ENCODE data around the gene MRPL47.
"Not testable (repeated sequence)": the region's sequence is repeated elsewhere in the genome, so short reads cannot be mapped to it uniquely, and the experiment has no call there.

MRPL47 gene

DNA sequence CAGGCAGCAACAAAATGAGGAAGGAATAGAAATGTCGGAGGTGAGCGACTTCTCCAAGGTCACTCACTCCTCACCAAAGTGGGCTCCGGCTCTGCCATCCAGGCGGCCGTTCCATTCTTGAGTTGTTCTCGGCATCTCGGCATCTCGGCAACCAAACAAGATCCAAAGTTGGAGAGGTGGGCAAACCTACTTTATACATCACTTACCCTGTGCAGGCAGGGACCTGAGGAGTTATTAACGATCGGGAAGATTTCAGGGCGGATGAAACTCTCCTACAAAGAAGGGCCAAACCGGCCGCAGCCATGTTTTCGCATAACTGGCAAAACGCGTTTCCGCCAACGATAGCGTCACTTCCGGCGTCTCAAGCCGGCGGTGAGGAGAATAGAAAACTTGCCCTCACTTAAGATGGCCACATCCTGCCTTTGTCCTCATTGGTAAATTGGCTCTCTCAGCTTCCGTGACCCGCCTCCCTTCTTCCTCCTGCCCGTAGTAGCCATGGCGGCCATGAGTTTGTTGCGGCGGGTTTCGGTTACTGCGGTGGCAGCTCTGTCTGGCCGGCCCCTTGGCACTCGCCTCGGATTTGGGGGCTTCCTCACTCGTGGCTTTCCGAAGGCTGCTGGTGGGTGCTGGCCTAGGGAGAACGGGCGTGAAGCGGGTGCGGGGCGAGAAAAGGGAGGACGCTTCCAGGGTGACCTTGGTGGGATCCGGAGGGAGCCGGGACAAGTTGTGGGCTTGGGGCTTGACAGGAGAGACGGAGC lies at the start of gene MRPL47, which contains the start of gene NDUFB5:
Gene MRPL47 (minus strand): TSS at position 318 of the 758 bp plus-strand sequence. CDS start 14 bp downstream, at position 304.
Gene NDUFB5 (plus strand): TSS at position 474 of the 758 bp plus-strand sequence. CDS start 22 bp downstream, at position 496.
- DNase-seq (ENCODE audit: low spot score) = peak; percentile 97

DNA sequence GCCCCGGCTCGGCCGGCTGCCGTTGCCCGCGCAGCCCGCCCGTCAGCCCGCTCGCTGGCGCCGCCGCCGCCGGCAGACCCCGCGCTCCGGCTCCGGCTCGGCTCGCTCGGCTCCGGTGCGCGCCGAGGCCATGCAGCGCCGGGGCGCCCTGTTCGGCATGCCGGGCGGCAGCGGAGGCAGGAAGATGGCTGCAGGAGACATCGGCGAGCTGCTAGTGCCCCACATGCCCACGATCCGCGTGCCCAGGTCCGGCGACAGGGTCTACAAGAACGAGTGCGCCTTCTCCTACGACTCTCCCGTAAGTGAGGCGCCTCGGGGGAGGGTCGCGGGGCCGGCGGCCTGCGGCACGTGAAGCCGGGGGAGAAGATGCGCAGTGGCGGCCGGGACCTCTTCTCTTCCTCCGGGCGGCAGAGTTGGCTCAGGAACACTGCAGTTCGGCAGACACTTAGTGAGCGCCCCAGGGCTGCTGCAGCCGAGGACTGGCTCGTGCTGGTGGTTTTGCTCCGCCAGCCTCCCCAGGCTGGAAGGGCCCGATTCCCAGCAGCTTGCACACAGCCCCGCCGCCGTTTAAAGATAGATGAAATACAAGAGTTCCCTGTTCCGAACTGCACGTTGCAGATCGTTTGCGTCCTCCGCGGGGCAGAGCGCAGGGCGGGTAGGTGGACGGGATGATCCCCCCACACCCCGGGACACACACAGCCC lies 48.8 kb upstream of the MRPL47 start:
- DNase-seq (ENCODE audit: low spot score) = peak; percentile 82

DNA sequence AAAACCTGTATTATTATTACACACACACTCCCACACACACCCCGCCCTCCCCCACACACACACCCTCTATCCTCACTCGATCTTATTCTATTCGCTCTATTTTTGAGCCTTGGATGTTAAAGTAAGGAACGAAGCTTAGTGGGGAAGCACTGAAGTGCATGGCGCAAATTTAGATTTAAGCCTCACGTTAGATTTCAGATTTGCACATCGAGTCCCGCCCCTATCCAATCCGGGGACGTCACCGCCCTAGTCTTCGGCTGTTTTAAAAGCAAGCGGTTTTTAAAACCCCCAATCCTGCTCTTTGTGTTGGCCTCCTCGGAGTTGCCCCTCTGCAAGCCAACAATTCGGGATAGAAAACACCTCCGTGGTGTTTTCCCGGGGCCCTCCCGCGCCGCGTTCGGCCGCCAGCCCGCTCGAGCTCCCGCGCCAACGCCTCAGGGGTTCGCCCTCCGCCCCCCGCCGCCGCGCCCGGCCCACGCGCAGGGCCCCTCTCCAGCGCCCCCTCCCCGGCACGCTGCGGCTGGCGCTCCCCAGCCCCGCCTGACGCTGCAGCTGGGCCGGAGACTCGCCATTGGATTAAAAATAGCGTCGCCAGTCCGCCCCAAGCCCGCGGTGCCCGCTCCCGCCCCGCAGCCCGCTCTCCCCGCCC lies 48.1 kb upstream of the MRPL47 start, which contains the start of gene USP13:
Gene USP13 (plus strand): TSS at position 594 of the 649 bp plus-strand sequence. CDS start 186 bp downstream, outside the sequence.
- DNase-seq (ENCODE audit: low spot score) = peak; percentile 80

DNA sequence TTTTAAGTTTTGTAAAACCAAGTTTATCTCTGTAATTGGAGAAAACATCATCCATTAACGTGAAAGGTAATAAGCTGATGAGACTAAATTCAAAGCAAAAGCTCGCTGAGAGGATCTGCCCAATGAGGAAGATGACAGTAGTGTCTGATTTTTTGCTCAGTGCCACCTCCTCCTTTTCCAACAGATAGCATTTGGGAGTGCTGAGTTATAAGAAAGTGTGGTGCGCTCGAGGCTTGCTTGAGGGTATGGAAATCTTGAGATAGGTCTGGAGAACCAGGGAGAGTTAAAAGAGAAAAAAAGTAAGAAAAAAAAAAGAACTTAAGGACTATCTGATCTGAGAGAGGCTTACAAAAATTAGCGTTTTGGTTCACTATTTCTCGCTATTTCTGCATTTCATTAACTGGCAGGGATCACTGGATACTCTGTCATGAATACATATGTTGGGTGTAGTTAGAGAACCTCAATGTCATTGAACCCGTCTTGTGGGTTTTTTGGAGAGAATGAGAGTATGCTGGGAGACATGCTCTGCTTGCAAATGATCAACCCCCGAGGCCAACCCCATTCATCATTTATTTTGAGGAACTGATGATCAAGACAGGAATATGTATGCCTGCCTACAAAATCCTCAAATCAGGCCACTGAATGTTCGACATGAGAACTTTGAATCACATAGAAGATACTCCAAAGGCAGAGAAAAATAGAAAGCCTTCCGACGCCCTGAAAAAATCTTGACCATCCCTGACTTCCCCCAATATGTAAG lies 47.4 kb upstream of the MRPL47 start:
- no peak for DNase-seq (ENCODE audit: low spot score)

DNA sequence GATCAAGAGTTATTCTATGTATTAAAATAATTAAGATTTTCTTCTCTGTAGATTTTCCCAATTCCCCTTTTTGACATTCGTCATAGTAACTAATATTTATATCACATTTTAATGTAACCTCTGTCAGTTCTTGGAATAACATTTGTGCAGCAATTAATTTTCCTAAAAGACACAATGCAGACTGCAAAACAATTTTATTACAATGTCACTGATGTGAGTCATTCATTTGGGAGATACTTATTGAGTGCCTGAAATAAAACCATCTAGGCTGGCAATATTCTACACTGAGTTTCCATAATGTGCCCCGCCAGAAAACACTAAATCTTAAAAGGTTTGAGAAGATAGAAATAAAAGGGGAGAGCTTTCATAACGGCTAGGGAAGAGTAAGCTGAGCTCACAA lies 41.7 kb upstream of the MRPL47 start:
- no peak for DNase-seq (ENCODE audit: low spot score)

DNA sequence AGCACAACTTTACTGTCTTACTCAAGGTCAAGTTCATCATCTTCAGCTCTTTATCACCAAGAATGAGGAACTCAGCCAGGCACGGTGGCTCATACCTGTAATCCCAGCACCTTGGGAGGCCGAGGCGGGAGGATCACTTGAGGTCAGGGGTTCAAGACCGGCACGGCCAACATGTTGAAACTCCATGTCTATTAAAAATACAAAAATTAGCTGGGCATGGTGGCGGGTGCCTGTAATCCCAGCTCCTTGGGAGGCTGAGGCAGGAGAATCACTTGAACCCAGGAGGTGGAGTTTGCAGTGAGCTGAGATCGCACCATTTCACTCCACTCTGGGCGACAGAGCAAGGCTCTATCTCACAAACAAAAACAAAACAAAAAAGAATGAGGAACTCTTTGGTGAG lies 39.4 kb upstream of the MRPL47 start:
- not testable (repeated sequence) for DNase-seq (ENCODE audit: low spot score)

DNA sequence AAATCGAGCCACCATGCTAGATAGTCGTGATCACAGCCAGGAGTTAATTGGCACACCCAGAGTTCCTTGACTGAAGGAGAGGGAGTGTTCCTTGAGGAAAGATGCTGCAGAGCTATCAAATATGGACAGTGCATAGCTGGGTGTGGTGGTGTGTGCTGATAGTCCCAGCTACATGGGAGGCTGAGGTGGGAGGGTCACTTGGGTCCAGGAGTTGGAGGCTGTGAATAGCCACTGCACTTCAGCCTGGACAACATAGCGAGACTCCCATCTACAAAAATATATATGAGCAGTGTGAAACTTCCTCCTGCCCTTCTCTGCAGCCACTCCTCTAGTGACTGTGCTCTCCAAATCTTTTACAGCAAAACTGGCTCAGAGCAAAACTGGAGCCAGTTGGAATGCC lies 38.4 kb upstream of the MRPL47 start:
- no peak for DNase-seq (ENCODE audit: low spot score)

DNA sequence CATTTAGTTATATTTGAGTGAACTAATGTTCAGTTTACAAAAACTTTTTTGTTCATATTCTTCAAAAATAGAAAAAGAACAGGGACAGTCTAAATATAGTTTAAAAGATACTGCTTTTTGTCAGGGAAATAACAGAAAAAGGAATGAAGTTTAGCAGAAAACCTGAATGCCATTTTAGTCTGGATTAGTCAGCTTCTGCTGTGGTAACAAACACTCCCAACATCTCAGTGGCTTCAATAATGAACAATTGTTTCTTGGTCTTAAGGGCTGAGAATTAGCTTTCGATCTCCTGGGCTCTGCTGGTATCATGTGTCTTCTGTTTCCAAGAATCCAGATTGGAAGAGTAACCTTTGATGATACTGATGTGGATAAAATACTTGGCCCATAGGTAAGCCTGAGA lies 36.0 kb upstream of the MRPL47 start:
- no peak for DNase-seq (ENCODE audit: low spot score)

DNA sequence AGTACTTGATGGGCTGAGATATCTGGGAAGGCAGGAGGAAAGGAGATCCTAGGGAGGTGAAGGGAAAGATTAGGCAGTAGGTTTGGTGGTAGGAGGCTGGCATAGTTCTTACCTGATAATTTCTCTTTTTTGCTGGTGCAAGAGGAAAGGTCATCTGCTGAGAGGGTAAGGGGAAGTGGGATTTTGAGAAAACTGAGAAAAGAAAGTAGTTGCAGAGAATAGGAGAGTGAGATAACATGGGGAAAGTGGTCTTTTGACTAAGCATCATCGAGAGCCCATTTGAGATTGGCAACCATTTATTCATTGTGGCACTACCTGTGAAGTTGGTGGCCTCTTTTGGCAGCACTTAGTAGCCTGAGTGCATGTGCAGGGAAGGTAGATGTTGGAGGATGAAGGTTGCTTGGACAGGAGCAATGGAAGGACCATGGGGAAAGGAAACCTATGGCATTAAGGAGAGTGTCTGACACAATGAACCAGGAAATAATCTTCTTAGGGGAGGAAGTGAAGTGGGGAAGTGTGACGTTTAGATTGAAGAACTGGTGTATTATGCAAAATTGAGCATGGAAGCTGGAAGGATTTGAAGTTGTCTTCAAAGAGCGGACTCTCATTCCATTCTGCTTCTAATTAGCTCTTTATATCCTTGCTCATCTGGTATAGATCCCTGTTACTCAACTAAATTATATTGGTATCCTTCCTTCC lies 26.5 kb upstream of the MRPL47 start:
- DNase-seq (ENCODE audit: low spot score) = no peak

DNA sequence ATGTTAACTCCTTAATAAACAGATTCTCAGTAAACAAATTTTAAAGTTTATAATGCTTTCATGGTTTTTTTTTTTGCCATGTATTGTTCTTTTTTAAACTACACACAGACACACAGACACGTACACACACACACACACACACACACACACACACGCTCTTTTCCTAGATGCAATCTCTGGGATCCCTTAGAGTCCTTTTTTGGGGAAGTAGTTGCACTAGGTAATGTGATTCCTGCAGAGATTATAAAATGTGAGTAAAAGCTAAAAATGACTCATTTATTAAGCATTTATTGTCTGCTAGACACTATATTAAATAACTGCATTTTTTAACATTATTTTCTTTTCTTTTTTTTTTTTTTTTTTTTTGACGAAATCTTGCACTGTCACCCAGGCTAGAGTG lies 20.0 kb upstream of the MRPL47 start:
- DNase-seq (ENCODE audit: low spot score) = no peak

DNA sequence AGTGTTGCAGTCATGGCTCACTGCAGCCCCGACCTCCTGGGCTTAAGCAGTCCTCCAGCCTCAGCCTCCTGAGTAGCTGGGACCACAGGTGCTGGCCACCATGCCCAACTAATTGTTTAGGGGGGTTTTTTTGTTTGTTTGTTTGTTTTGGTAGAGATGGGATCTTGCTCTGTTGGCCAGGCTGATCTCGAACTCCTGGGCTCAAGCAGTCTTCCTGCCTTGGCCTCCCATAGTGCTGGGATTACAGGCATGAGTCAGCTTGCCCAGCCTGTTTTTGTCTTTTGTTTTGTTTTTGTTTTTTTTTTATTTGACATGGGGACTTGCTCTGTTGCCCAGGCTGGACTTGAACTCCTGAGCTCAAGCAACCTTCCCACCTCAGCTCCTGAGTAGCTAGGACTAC lies 17.6 kb upstream of the MRPL47 start:
- DNase-seq (ENCODE audit: low spot score) = no peak

DNA sequence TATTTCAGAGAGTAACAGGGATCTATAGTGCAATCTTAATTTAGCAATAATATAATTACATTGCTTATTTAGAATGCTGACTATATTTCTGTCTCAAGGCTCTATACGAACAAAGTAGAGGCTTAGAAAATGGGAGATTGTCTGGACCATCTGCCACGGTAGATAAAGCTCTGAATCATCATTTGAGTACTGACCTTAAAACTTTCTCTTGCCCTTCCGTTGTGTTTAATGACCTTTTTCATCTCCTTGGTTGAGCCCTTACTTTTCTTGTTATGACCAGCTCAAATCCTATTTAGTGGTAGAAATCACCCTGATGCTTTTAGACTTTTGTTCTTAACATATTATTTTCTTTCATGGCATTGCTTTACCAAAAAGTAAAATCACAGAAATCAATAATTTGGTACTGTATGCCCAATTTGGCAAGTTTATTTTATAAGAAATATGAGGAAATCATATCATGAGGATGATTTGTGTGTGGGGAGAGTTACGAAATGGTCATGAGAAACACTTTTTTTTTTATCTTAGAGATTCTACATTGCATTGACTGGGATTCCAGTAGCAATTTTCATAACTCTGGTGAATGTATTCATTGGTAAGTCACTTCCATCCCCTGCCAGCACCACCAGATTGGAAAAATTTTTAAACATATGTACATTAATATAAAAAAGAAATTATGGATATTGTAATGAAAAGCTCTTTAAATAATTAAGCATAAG lies 11.2 kb upstream of the MRPL47 start:
- no peak for DNase-seq (ENCODE audit: low spot score)

DNA sequence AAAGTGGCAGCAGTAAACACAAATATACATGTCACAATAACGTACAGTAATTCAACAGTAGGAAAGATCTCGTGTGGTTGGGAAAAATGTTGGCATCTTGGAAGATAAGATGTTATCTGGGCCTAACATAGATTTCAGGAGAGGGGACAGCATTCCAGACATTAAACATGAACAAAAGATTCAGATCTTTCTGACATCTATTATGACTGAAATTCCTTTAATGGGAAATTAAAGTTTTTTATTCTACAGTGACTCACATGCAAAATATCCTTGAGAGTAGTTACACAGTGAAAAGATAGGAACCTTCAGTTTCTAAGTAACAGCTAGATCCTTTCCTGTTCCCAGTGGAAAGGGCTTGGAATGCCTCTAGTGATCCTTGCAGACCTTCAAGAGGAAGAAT lies 9.4 kb upstream of the MRPL47 start:
- DNase-seq (ENCODE audit: low spot score) = no peak

DNA sequence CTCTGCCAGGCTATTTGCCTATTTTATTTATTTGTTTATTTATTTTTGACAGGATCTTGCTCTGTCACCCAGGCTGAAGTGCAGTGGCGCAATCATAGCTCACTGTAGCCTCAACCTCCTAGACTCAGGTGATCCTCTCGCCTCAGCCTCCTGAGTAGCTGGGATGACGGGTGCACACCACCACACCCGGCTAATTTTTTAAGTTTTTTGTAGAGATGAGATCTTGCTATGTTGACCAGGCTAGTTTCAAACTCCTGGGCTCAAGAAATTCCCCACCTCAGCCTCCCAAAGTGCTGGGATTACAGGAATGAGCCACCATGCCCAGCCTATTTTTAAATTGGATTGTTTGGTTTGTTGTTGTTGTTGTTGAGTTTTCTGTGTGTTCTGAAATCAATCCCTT lies 5.6 kb upstream of the MRPL47 start:
- no peak for DNase-seq (ENCODE audit: low spot score)

DNA sequence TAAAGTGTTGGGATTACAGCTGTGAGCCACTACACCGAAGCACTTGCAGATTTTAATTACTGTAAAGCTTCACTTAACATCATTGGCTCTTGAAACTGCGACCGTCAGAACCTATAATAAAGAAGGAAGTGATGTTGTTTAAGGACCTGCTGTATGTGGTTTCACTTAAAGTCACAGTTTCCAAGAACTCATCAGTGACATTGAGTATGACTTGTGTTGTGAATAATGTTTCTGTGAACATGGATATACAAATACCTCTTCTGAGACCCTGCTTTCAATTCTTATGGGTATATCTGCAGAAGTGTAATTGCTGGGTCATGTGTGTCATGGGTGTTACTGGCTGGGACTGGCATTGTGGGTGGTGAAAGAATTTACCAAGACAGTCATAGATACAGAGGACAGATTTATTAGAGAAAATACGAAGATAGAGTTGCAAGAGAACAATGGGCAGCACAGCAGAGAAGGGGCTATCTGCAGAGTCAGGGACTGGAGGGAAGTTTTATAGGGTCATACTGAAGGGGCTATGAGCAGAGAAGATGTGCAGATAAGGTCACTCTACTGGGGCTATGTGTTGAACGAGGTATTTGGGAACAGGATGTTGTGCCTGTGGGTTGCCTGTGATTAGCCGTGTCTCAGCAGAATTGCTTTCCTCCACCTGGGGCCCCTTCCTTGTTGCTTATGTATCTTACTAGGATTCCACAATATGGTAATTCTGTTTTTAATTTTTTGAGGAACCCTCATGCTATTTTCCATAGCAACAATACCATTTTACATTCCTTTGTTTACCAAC lies 4.7 kb upstream of the MRPL47 start:
- DNase-seq (ENCODE audit: low spot score) = no peak

DNA sequence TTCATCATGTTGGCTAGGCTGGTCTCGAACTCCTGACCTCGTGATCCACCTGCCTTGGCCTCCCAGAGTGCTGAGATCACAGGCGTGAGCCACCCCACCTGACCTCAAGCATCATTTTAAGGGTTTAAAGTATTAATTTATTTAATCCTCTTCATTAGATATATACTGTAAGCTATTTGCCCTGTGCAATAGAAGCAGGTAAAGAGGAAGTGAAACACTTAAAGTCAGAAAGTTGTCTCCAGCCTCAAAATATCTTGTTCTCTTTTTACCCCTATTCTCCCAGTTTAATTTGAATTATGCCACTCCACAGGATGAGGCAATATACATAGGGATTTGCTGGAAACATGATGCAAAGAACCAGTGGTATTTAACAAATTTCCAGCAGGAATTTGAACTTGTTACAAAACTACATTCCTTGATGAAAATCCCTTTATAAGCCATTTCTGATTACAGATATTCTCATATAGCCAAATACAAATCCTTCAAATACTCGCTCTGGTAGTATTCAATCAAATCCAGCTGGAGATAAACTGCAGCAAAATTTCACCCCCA lies 2.2 kb upstream of the MRPL47 start:
- no peak for DNase-seq (ENCODE audit: low spot score)

DNA sequence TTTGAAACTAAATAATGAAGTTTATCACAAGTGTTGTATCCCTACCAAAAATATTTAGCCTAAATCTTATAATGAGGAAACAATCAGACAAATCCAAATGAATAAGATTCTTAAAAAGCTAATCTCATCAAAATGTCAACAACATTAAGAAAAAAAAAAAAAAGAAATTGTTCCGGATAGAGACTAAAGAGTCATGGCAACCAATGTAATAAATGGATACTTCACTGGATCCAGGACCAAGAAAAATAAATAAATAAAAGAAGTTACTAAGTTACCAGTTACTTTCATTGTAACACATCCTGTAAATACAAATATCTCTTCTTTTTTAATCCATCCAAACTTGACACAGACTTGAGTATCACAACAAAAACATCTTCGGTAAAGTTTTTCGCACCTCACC lies 607 bp downstream of the MRPL47 start:
- no peak for DNase-seq (ENCODE audit: low spot score)

DNA sequence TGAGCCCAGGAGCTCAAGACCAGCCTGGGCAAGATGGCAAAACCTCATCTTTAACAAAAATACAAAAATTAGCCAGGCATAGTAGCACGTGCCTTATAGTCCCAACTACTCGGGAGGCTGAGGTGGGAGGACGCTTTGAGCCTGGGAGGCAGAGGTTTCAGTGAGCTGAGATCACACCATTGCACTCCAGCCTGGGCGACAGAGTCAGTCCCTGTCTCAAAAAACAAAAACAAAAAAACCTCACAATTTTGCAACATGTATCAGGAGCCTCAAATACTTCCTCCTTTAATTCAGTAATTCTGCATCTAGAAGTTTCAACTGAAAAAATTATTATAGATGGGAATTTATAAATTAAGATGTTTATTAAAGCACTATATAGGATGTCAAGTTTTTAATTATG lies 1.1 kb downstream of the MRPL47 start:
- DNase-seq (ENCODE audit: low spot score) = no peak

DNA sequence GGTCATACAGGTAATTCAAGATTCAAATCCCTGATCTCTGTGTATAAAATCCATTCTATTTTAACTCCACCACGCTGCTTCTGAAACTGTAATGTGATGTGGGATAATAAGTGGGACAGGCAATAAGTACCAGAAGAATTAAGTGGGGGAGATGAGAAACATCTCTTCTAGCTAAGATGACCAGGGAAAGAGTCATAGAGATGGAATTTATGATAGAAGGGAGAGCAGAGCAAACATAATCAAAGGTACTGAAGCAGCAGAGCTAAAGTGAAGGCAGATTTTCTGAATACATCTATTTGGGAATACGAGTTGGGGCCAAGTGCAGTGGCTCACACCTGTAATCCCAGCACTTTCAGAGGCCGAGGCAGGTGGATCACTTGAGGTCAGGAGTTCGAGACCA lies 4.9 kb downstream of the MRPL47 start:
- DNase-seq (ENCODE audit: low spot score) = no peak

DNA sequence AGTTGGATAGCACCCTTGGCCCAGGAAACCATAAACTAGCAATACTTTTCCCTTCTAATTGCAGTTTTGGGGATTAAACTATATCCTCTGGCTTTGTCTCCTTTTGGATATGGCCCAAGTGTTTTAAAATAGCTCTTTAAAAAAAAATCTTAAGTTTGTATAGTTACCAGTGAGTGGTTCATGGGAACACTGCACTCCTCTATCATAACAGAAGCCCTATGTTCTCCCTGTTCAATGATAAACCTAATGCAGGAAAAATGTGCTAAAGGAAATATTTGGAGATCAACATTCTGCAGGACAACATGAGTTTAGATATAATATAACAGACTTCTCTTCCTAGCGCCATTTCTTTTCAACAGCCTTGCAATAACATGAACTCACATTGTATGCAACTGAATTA lies 13.1 kb downstream of the MRPL47 start:
- DNase-seq (ENCODE audit: low spot score) = no peak

Measured in SW480 (cell line).